Measurements from ENCODE around the gene C19orf12.

C19orf12 gene

DNA sequence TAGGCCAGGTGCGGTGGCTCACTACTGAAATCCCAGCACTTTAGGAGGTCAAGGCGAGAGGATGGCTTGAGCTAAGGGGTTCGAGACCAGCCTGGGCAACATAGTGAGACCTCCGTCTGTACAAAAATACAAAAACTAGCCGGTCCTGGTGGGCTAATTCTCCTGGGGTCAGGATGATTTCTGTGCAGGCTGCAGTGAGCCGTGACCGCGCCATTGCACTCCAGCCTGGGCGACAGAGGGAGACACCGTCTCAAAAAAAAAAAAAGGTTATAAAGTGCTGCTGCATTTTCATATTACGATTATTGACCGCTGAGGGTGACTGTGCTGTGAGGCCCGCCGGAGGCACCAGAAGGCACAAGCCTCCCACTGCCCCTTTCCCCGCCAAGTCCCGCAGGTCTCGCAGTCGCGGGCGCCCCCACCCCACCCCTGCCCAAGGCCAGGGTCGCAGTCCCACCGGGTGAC lies 50.3 kb downstream of the C19orf12 start:
- DNase-seq (ENCODE audit: low read depth in 1 of 2, low spot score in 1 of 2): no peak

DNA sequence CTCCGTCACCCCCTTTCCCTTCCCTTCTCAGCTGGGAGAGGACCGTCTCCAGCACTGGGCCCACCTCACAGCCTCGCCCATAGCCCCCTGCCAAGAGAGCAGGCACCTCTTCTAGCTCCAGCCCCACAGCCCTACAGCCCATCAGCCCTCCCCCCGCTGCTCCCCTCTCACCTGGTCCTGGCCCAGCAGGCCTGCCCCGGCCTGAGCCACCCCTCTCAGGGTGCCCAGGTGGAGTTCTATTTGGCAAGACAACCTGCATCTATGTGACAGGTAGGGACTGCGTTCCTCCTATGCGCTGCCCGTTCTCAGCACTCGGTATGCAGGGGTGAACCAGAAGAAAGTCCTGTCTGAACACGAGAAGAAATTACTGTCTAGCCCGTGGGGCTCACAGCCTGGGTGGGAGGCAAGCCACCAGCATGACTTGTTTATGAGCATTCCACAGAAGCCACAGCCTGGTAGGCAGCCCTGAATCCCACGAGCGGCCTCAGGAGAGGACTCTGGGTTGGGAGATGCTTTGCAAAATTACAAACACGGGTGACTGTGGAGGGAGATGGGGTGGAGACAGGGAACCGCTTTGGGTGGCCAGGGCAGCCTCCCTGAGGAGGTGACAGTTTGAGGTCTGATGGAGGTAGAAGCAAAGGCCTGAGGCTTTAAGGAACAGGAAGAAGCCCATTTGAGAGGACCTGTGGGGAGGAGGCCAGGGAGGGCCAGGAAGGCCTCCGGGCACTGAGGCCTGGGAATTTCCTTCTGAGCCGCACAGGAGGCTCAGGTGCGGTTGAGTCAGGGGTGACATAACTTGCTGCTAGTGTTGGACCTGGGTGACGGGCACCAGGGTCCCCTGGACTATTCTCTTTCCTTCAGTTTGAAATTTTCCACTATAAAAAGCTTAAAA lies 51.0 kb downstream of the C19orf12 start:
- DNase-seq (ENCODE audit: low read depth in 1 of 2, low spot score in 1 of 2): no peak

DNA sequence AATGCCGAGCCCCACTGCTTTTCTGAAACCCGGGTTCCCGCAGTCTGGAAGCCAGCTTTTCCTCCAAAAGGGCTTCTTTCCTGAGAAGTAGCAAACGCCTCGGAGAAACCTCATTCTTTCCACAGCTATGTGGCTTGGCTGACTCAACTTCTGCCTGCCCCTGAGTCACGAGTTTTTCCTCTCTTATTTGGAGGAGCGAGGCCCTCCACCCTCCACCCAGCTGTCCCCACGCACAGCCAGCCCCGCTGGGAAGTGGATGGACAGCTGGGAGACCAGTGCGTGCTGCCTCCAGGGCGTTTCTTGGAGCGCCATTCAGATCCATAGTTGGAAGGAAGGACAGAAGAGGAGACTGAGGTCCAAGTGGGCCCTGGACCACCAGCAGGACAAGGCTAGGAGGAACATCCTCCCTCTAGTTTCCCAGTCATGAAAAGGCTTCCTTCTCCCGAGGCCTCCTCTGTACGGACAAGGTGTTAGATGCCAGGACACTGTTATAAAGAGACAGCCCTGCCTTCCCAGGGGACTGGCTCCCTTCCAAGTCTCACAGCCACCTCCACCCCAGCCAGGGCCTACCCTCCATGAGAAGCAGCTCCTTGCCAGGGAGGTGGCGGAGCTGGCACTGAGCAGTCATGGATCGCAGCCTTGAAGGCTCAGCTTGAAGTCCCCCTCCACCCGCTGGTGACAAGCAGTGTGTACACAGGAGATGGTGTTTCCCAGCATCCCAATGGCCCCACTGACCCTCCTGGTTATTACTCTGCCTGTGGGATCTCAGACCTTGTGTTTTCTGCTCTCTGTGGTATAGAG lies 52.3 kb downstream of the C19orf12 start:
- DNase-seq (ENCODE audit: low read depth in 1 of 2, low spot score in 1 of 2): no peak

DNA sequence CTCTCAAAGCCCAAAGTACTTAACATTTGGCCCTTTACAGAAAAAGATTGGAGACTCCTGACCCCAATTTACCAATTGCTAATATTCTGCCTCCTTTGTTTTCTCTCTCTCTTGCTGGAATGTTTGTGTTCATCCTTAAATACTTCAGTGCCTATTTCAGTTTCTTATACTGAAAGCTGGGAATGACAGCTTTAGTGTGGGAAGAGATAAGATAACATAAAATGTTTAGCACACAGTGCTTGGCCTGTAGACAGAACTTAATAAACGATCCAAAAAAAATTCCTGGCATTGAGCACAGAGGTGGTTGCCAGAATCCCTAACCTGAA lies 52.8 kb downstream of the C19orf12 start:
- no peak for DNase-seq (ENCODE audit: low read depth in 1 of 2, low spot score in 1 of 2)

DNA sequence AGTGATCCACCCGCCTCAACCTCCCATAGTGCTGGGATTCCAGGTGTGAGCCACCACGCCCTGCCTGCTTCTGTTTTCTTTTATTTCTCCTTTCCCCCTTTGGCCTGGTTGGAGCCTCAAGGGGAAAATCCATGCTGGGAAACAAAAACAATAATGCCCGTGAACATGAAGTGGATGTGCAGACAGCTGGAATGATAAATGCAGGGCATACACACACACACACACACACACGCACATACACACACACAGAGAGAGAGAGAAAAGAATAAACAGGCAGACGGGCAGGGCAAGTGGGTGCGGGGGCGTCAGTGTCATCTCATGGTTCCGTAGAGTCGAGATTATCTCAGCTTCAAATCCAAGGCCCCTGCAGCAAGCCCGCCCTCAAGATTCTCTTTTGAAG lies 54.2 kb downstream of the C19orf12 start:
- no peak for DNase-seq (ENCODE audit: low read depth in 1 of 2, low spot score in 1 of 2)

DNA sequence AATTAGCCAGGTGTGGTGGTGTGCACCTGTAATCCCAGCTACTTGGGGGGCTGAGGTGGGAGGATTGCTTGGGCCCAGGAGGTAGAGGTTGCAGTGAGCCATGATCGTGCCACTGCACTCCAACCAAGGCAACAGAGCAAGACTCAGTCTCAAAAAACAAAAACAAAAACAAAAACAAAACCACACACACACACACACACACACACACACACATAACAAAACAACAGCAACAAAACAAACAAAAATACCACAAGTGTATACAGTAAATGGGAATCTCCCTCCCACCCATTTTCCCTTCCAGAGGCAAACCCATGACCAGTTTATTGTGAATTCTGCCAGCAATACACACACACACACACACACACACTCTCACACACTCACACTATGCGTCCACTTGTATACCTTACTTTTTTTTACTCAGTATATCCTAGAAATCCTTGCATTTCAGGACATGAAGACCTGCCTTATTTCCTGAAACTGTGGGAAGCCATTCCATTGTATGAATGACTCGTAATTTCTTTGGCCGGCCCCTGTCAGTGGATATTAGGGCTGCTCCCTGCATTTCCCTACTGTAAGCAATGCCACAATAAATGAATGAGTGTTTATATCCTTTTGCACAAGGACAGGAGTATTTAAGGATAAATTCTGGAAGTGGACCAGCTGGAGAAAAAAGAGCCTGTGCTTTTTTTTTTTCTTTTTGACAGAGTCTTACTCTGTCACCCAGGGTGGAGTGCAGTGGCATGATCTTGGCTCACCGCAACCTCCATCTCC lies 56.7 kb downstream of the C19orf12 start:
- no peak for DNase-seq (ENCODE audit: low read depth in 1 of 2, low spot score in 1 of 2)

DNA sequence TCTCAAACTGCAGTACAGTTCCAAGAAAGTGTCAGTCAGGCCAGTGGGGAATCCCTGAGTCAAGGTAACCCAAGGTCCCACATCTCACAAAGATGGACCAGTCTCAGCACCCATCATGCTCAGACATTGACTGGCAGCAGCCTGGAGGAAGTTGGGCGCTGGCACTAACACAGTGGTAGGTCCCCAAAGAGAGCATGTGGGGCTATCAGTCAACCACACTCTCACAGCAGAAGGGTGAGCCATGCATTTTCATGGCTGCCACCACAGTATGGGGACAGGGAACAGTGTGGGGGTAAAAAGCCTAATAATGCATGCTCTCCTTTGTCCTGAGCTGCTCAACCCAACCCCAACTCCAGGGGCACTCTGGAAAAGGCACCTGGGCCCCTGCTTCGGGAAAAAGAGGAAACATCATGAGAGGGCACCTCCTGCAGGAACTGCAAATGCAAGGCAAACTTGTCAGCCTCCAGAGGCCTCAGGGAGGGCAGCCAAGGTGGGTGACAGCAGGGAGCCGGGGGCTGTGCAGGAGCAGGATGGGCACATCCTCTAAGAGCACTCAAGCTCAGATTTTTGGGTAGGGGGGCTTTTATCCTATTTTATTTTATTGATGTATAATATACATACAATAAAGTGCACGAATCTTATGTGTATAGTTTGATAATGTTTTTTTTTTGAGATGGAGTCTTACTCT lies 59.3 kb downstream of the C19orf12 start:
- no peak for DNase-seq (ENCODE audit: low read depth in 1 of 2, low spot score in 1 of 2)

DNA sequence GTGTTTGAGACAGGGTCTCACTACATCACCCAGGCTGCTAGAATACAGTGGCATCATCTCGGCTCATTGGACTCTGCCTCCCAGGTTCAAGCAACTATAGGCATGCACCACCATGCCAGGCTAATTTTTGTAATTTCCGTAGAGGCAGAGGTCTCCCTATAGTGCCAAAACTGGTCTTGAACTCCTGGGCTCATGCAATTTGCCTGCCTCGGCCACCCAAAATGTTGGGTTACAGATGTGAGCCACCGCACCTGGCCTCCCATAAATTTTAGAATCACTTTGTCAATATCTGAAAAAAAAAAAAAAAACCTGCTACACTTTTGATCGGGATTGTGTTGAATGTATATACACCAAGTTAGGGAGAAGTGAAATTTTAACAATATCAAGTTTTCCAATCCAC lies 61.7 kb downstream of the C19orf12 start:
- no peak for DNase-seq (ENCODE audit: low read depth in 1 of 2, low spot score in 1 of 2)

DNA sequence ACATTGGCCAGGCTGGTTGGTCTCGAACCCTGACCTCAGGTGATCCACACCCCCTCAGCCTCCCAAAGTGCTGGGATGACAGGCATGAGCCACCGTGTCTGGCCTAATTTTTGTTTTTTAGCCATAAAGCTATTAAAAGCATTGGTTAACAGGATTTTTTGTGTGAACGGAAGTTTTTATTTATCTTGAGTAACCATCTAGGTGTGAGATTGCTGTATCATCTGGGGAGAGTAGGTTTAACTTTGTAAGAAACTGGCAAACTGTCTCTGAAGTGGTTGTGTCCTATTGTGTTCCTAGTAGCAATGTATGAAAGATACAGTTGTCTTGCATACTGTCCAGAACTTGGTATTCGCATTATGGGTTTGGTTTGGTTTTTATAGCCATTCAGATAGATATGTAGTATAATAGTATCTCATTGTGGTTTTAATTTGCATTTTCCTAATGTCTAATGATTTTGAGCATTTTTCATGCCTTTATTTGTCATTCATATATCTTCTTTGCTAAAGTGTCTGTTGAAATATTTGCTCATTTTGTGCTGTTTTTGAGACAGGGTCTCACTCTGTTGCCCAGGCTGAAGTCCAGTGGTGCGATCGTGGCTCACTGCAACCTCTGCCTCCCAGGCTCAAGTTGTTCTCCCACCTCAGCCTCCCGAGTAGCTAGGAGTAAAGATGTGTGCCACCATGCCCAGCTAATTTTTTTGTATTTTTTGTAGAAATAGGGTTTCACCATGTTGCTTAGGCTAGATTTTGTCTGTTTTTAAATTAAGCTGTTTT lies 63.3 kb downstream of the C19orf12 start:
- no peak for DNase-seq (ENCODE audit: low read depth in 1 of 2, low spot score in 1 of 2)

DNA sequence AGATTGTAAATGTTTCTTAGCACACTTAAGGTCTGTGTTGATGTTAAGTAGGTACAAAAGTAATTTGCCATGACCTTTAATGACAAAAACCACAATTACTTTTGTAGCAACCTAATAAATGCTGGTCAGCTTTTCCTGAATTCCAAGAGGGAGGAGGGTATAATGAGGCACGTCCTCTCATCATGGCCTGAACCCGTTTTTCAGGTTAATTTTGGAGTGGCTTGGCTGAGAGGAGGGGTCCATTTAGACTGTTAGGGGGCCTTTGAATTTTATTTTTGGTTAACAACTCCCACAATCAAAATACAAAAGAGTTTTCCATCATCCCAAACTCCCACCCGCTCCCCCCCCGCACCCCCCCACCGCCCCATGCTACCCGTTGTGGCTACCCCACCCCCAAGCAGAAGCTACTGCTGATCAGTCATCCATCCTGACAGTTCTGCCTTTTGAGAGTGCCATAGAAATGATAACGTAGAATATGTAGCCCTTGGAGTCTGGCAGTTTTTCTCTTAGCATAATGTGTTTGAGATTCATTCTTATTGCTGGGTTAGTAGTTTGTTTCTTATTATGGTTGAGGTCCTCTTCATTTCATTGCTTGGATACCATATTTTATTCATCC lies 64.2 kb downstream of the C19orf12 start:
- no peak for DNase-seq (ENCODE audit: low read depth in 1 of 2, low spot score in 1 of 2)

Data from activated T-helper 1 cell treated with anti-CD3 and anti-CD28 coated beads, Interleukin-2, amount 50 U/mL, for 16 hours (primary cell).